ENCODE results near the gene KIF3B. TPM values are rescaled to one million over a fixed set of nuclear protein-coding genes. Genes with fewer than 3 reads are reported as not detected.

The KIF3B gene
- total RNA-seq, 1 experiment from 2014 or later = 49.0 TPM

DNA sequence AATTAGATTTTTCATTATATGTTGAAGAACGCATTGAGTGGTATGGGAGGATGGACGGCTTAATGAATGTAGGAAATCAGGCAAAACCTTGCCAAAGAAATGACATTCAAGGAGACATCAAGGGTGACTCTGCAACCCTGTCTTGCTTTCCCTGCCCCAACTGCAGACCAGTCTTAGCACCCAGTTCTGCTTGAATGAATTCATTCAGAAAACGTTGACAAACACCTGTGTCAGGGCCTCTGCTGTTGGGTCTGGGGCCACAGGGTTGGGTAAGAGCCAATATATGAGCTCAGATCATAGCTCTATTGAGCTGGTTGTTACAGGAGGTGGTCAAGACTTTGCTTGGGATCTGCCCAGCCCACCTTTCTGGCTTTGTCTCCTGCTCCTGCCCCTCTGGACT, 73.0 kb downstream of the KIF3B start:
- H3K4me3 Mint-ChIP-seq (ENCODE audit: unreplicated experiment) = no peak overlapping the region
- H3K27me3 Mint-ChIP-seq (ENCODE audit: insufficient read depth, unreplicated experiment) = no peaks in the 10 kb centered on the region
- Histone ChIP-seq H3K4me1 (peaks cover 20% of the 10 kb centered on the region), H3K36me3 (ENCODE audit: control insufficient read depth, insufficient read depth, low read length) (no peaks in the 10 kb centered on the region), H3K27me3 (replicated peaks; ENCODE audit: control insufficient read depth, insufficient read depth, low read length) (no peaks in the 10 kb centered on the region), H3K4me3 (ENCODE audit: low read depth, low read length) (no peak overlapping the region), H3K9me3 (no peaks in the 10 kb centered on the region)
- no TSS peak for BruUV-seq (replicated peaks)
- intact Hi-C loops (cut with micrococcal nuclease; ENCODE audit: unreplicated experiment) = no loop called here
- H3K4me1 Mint-ChIP-seq (ENCODE audit: low read depth, unreplicated experiment) = peaks cover 21% of the 10 kb centered on the region
- no peak for DNase-seq
- ChIA-PET CTCF (no interaction called here), POLR2A (interaction anchor here (0.5 to 0.7 kb wide), 3 partner anchors 118 to 234 kb away, joined by 5 to 8 read pairs (median 7); no protein-coding TSS in a partner anchor)
- peaks cover 10% of the 10 kb centered on the region for H3K9me3 Mint-ChIP-seq (ENCODE audit: unreplicated experiment)
- H3K27ac Mint-ChIP-seq (ENCODE audit: unreplicated experiment) = no peak overlapping the region
- TF ChIP-seq, protein P1, sequence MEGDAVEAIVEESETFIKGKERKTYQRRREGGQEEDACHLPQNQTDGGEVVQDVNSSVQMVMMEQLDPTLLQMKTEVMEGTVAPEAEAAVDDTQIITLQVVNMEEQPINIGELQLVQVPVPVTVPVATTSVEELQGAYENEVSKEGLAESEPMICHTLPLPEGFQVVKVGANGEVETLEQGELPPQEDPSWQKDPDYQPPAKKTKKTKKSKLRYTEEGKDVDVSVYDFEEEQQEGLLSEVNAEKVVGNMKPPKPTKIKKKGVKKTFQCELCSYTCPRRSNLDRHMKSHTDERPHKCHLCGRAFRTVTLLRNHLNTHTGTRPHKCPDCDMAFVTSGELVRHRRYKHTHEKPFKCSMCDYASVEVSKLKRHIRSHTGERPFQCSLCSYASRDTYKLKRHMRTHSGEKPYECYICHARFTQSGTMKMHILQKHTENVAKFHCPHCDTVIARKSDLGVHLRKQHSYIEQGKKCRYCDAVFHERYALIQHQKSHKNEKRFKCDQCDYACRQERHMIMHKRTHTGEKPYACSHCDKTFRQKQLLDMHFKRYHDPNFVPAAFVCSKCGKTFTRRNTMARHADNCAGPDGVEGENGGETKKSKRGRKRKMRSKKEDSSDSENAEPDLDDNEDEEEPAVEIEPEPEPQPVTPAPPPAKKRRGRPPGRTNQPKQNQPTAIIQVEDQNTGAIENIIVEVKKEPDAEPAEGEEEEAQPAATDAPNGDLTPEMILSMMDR (IDR thresholded peaks at IDR 0.05; ENCODE audit: insufficient read depth in 1 of 2, low read depth in 1 of 2, low read length in 1 of 2, severe bottlenecking in 1 of 2, unreplicated experiment in 1 of 2) = no peak
- H3K36me3 Mint-ChIP-seq (ENCODE audit: insufficient read depth, unreplicated experiment) = no peaks in the 10 kb centered on the region

DNA sequence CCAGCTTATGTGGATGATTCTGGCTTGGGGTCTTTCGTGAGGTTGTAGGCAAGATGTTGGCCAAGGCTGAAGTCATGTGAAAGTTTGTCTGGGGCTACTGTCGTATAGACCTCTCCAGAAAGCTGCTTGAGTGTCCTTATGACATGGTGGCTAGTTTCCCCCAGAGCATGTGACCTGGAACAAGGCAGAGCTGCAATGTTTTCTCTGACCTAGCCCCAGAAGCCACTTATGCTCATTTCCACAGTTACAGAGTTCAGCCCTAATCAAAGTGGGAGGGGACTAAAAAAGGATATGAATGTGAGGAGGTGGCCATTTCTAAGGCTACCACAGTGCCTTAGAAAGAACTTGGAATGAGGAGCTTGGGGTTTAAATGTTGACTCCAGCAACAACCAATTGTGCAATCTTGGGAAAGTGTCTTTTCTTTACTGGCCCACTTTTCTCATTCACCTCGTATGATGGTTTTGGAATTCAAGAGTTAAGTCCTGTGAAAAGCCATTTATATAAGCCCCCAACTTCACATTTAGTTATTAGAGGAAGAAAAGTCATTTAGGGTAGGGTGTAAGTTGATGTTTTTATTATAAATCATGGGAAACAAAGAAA, 74.8 kb downstream of the KIF3B start:
- ChIA-PET POLR2A (no interaction called here), CTCF (no interaction called here)
- TF ChIP-seq, protein P1 (IDR thresholded peaks at IDR 0.05; ENCODE audit: insufficient read depth in 1 of 2, low read depth in 1 of 2, low read length in 1 of 2, severe bottlenecking in 1 of 2, unreplicated experiment in 1 of 2) = no peak
- peaks cover 2% of the 10 kb centered on the region for H3K36me3 Mint-ChIP-seq (ENCODE audit: insufficient read depth, unreplicated experiment)
- Histone ChIP-seq H3K36me3 (ENCODE audit: control insufficient read depth, insufficient read depth, low read length) (no peaks in the 10 kb centered on the region), H3K4me3 (ENCODE audit: low read depth, low read length) (no peak overlapping the region), H3K27me3 (replicated peaks; ENCODE audit: control insufficient read depth, insufficient read depth, low read length) (no peaks in the 10 kb centered on the region), H3K9me3 (no peaks in the 10 kb centered on the region), H3K4me1 (peaks cover 34% of the 10 kb centered on the region)
- no peak overlapping the region for H3K27ac Mint-ChIP-seq (ENCODE audit: unreplicated experiment)
- no peak overlapping the region for H3K4me3 Mint-ChIP-seq (ENCODE audit: unreplicated experiment)
- H3K4me1 Mint-ChIP-seq (ENCODE audit: low read depth, unreplicated experiment) = peaks cover 32% of the 10 kb centered on the region
- H3K9me3 Mint-ChIP-seq (ENCODE audit: unreplicated experiment) = peaks cover 10% of the 10 kb centered on the region
- BruUV-seq (replicated peaks) = no TSS peak
- intact Hi-C loops (cut with micrococcal nuclease; ENCODE audit: unreplicated experiment) = no loop called here
- H3K27me3 Mint-ChIP-seq (ENCODE audit: insufficient read depth, unreplicated experiment) = no peaks in the 10 kb centered on the region
- DNase-seq = peak in 1 of 2 experiments; percentile 23

DNA sequence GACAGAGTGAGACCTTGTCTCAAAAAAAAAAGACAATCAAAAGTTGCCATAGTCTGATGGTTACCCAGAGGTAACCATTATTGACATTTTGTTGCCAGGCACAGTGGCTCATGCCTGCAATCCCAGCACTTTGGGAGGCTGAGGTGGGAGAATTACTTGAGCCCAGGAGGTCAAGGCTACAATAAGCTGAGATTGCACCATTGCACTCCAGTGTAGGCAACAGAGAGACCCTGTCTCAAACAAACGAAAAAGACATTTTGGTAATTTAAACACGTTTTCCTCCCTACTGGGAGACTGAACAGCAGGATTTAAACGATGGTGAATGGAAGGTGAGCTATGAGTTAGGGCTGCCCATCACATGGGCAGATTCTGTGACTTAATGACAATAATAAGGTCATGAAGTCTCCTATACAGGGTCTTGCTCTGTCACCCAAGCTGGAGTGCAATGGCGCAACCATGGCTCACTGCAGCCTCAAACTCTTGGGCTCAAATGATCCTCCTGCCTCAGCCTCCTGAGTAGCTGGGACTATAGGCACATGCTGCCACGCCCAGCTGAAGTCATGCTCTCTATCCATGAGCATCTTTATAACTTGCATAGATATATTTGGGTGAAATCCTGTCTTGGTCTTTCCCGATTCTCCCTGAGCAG, 76.5 kb downstream of the KIF3B start:
- Mint-ChIP-seq H3K27me3 (ENCODE audit: insufficient read depth, unreplicated experiment) (no peaks in the 10 kb centered on the region), H3K4me3 (ENCODE audit: unreplicated experiment) (no peak overlapping the region), H3K9me3 (ENCODE audit: unreplicated experiment) (peaks cover 10% of the 10 kb centered on the region), H3K4me1 (ENCODE audit: low read depth, unreplicated experiment) (peaks cover 30% of the 10 kb centered on the region), H3K27ac (ENCODE audit: unreplicated experiment) (peak overlapping the region; percentile 10), H3K36me3 (ENCODE audit: insufficient read depth, unreplicated experiment) (peaks cover 17% of the 10 kb centered on the region)
- Histone ChIP-seq H3K36me3 (ENCODE audit: control insufficient read depth, insufficient read depth, low read length) (no peaks in the 10 kb centered on the region), H3K9me3 (no peaks in the 10 kb centered on the region), H3K27me3 (replicated peaks; ENCODE audit: control insufficient read depth, insufficient read depth, low read length) (no peaks in the 10 kb centered on the region), H3K4me3 (ENCODE audit: low read depth, low read length) (no peak overlapping the region), H3K4me1 (peaks cover 30% of the 10 kb centered on the region)
- ChIA-PET POLR2A (no interaction called here), CTCF (no interaction called here)
- peak in 1 of 2 experiments; percentile 36 for DNase-seq
- BruUV-seq (replicated peaks) = no TSS peak
- intact Hi-C loops (cut with micrococcal nuclease; ENCODE audit: unreplicated experiment) = no loop called here
- TF ChIP-seq, protein P1 (IDR thresholded peaks at IDR 0.05; ENCODE audit: insufficient read depth in 1 of 2, low read depth in 1 of 2, low read length in 1 of 2, severe bottlenecking in 1 of 2, unreplicated experiment in 1 of 2) = no peak
